Measurements from ENCODE around the gene GPR61. TPM values are rescaled to one million over a fixed set of nuclear protein-coding genes. Genes with fewer than 3 reads are reported as not detected.

Gene GPR61
- total and polyA plus RNA-seq, 9 of the 15 experiments (the other 6 are each of a cell fraction or from before 2014, with no cell fraction given), result 0.04 to 1.1 (median 0.25) TPM; not detected in 4

- TF ChIP-seq ZNF407 (IDR thresholded peaks at IDR 0.05; ENCODE audit: low read depth) (no peak), COPS2 (conservative IDR thresholded peaks at IDR 0.05) (no peak), ZNF785 (CRISPR knock-in tag; IDR thresholded peaks at IDR 0.05) (no peak), POLR2A (conservative IDR thresholded peaks at IDR 0.05) (peak; percentile 98), ELF4 (CRISPR knock-in tag; IDR thresholded peaks at IDR 0.05) (0 out of 2 replicates have a peak, but pooled peaks have one; percentile 65), HOMEZ (CRISPR knock-in tag; IDR thresholded peaks at IDR 0.05) (no peak), TAF15 (IDR thresholded peaks at IDR 0.05; ENCODE audit: low read depth, low read length) (no peak), DNMT1 (IDR thresholded peaks at IDR 0.05) (no peak), HNRNPH1 (optimal IDR thresholded peaks at IDR 0.05; ENCODE audit: low read depth, low read length) (no peak), ELK3 (CRISPR knock-in tag; IDR thresholded peaks at IDR 0.05) (no peak), MXI1 (IDR thresholded peaks at IDR 0.05; ENCODE audit: low read depth, low read length) (peak; percentile 70), HNRNPK (IDR thresholded peaks at IDR 0.05; ENCODE audit: low read depth, low read length, poor library complexity, severe bottlenecking) (no peak), U2AF1 (optimal IDR thresholded peaks at IDR 0.05; ENCODE audit: low read depth, low read length) (no peak), ZFP30 (CRISPR knock-in tag; IDR thresholded peaks at IDR 0.05; ENCODE audit: borderline replicate concordance) (no peak), ZC3H4 (CRISPR knock-in tag; IDR thresholded peaks at IDR 0.05; ENCODE audit: borderline replicate concordance) (no peak), C11orf30 (IDR thresholded peaks at IDR 0.05; ENCODE audit: low read depth) (peak; percentile 65), CBFB (CRISPR knock-in tag; IDR thresholded peaks at IDR 0.05) (peak; percentile 61; the same call in 1 of the 2 replicates)
Measured at GRCh38 chr1:109548321-109549267, 8.9 kb downstream of the GPR61 start, which contains the start of gene GNAI3 (continued).

All from K562 (cell line).